Measurements from ENCODE around the gene MYL6. TPM values are rescaled to one million over a fixed set of nuclear protein-coding genes. Genes with fewer than 3 reads are reported as not detected.

The MYL6 gene
- total RNA-seq, 1 experiment from 2014 or later = 564 TPM

DNA sequence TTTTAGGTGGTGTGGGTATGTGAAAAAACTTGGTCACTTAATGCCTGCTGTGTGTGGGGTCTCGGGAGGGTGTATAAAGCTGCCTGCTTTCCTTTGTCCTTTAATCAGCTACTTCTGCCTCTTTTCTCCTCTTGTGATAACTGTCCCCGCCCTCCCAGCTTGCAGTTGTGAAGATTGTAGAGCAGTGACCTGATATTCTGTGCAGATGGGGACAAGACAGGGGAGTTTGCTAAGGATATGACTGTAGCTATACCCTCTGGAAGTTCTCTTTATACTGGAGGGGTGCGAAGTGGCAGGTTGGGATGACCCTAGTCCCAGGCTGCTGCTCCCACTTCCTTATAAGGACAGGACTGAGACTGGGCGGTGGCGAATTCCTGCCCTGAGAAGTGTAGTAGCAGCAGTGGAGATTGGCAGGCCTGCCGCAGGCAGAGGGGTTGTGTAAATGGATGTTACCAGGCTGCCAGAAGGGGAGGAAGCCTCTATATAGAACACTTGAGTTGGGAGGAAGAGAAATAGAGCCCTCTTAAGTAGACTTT, 835 bp downstream of the MYL6 start:
- H3K36me3 ChIP-seq = peaks cover 55% of the 10 kb centered on the region

GRCh38 chr12:56159482-56160192, 1.5 kb downstream of the MYL6 start:
- DNase-seq = no peak
- H3K36me3 ChIP-seq = peaks cover 60% of the 10 kb centered on the region

More for the DNA sequence above, 835 bp downstream of the MYL6 start:
- peak; percentile 47 to 64 for DNase-seq
- Histone ChIP-seq H3K4me1 (peaks cover 29% of the 10 kb centered on the region), H3K27ac (peak overlapping the region; percentile 77), H3K4me3 (peak overlapping the region; percentile 78), H3K27me3 (no peaks in the 10 kb centered on the region), H3K9me3 (replicated peaks) (no peaks in the 10 kb centered on the region)

DNA sequence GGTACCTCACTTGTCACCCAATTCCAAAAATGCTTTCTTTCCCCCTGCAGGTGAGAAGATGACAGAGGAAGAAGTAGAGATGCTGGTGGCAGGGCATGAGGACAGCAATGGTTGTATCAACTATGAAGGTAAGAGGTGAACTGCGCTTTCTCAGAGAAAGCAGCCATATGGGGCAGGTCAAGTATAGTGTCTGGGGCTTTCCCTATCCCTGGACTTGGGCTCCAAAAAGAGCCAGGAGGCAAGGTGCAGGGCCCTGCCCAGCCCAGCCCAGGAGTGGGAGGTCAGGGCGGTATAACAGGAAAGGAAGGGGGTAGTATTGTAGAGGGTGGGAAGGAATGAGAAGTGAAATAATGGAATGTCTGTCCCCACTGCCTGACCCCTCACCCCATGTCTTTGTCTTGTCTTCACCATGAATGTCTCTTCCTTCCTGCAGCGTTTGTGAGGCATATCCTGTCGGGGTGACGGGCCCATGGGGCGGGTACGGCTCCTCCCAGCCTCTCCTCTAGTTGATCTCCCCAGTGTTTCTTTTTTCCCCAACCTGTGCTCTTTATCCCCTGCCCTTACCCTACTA, 2.1 kb downstream of the MYL6 start:
- DNase-seq = no peak
- H3K27ac ChIP-seq = no peak overlapping the region

More at GRCh38 chr12:56159482-56160192, 1.5 kb downstream of the MYL6 start:
- Histone ChIP-seq H3K4me3 (peak overlapping the region; percentile 78), H3K27me3 (no peaks in the 10 kb centered on the region), H3K27ac (no peak overlapping the region), H3K4me1 (peaks cover 25% of the 10 kb centered on the region), H3K9me3 (replicated peaks) (no peaks in the 10 kb centered on the region)

GRCh38 chr12:56160894-56161689, 2.9 kb downstream of the MYL6 start:
- H3K27me3 ChIP-seq = no peaks in the 10 kb centered on the region
- no peak for DNase-seq
- no peaks in the 10 kb centered on the region for H3K9me3 ChIP-seq (replicated peaks)
- H3K4me3 ChIP-seq = no peak overlapping the region
- H3K36me3 ChIP-seq = peaks cover 63% of the 10 kb centered on the region
- H3K4me1 ChIP-seq = peaks cover 22% of the 10 kb centered on the region
- no peak overlapping the region for H3K27ac ChIP-seq

More for the DNA sequence above, 2.1 kb downstream of the MYL6 start:
- peaks cover 62% of the 10 kb centered on the region for H3K36me3 ChIP-seq
- H3K4me1 ChIP-seq = peaks cover 22% of the 10 kb centered on the region
- no peaks in the 10 kb centered on the region for H3K9me3 ChIP-seq (replicated peaks)
- no peaks in the 10 kb centered on the region for H3K27me3 ChIP-seq
- no peak overlapping the region for H3K4me3 ChIP-seq

- no peak overlapping the region for H3K27ac ChIP-seq
- peaks cover 66% of the 10 kb centered on the region for H3K36me3 ChIP-seq
- peaks cover 22% of the 10 kb centered on the region for H3K4me1 ChIP-seq
- DNase-seq = no peak
- H3K9me3 ChIP-seq (replicated peaks) = no peaks in the 10 kb centered on the region
- H3K4me3 ChIP-seq = no peak overlapping the region
- H3K27me3 ChIP-seq = no peaks in the 10 kb centered on the region
These were observed 3.7 kb downstream of the MYL6 start for GRCh38 chr12:56161690-56162351.

DNA sequence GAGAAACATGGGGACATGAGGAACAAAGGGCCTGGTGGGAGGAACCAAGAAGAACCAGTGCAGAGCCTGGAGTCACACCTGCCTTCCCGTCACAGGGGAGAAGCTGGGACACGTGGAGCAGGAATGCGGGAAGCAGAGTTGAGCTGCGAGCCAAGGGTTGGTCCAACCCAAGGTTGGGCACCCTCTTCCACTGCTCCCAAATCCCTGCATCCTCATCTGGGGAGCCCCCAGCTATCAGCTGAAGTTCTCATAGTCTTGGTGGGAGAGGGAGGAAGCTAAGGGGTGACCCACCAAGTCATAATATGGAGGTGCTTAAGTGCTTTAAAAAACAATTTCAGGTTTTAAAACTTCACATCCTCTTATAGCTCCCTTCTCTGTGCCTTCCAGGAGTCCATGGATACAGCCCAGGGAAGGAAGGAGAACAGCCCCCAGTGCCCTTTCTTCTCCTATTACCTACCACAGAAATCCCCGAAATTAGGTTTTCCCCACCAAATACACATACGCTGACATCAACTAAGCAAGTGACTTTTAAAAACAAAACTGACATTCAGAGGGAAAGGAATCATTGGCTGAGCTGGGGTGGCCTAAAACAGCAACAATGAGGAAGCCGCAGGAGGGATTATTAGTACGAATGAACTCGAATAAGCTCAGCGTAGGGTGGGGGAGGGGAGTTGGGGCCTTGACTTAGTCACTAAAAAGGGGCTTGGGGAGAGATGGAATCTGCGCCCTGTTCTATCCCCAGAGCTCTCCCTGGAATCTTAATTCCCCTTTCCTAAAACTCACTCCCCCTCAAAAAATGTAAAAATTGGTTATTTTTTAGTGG, 4.5 kb downstream of the MYL6 start:
- H3K27ac ChIP-seq = no peak overlapping the region
- DNase-seq = no peak
- H3K4me1 ChIP-seq = peaks cover 19% of the 10 kb centered on the region
- H3K9me3 ChIP-seq (replicated peaks) = no peaks in the 10 kb centered on the region
- no peak overlapping the region for H3K4me3 ChIP-seq
- H3K36me3 ChIP-seq = peaks cover 73% of the 10 kb centered on the region
- no peaks in the 10 kb centered on the region for H3K27me3 ChIP-seq

DNA sequence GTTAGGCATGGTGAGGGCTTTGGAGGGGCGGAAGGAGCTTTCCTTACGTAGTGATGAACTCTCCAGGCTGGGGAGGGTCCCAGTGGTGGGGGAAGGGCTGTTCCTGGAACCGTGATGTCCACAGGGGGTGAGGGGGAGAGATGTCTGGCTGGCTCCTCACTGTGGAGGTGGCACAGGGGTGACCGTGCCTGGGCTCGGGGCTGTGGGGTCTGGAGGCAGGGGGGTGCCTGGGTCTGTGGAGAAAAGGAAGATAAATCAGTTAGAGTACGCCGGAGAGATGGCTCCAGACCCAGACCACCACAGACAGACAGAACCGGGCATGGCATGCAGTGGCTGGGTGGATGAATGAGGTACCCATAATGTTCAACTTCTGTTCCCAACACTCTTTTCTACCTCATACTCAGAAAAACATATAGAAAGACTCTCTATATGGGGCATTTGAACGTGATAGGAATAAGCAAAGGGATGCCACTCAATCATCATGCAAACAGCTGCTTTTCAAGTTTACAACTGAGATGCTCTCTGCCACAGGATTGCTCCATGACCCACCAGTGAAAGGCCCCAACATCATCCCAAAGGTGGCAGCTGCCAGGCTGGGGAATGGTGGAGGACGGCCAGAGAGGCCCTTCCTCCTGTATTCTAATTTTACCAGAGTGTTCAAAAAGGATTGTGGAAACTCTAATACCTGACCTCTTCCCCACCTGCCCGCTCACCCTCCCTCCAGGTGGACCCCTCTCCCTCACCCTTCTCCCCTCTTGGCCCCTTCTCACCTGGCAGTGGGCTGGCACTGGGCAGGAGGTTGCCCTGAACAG, 5.6 kb downstream of the MYL6 start:
- peaks cover 83% of the 10 kb centered on the region for H3K36me3 ChIP-seq
- H3K27me3 ChIP-seq = no peaks in the 10 kb centered on the region
- H3K4me1 ChIP-seq = peaks cover 19% of the 10 kb centered on the region
- H3K4me3 ChIP-seq = no peak overlapping the region
- no peaks in the 10 kb centered on the region for H3K9me3 ChIP-seq (replicated peaks)
- DNase-seq = no peak
- H3K27ac ChIP-seq = no peak overlapping the region

- Histone ChIP-seq H3K4me3 (no peak overlapping the region), H3K9me3 (replicated peaks) (no peaks in the 10 kb centered on the region), H3K27ac (no peak overlapping the region), H3K4me1 (peaks cover 19% of the 10 kb centered on the region), H3K36me3 (peaks cover 85% of the 10 kb centered on the region), H3K27me3 (no peaks in the 10 kb centered on the region)
- DNase-seq = no peak
These were observed 6.2 kb downstream of the MYL6 start for GRCh38 chr12:56164345-56164729.

DNA sequence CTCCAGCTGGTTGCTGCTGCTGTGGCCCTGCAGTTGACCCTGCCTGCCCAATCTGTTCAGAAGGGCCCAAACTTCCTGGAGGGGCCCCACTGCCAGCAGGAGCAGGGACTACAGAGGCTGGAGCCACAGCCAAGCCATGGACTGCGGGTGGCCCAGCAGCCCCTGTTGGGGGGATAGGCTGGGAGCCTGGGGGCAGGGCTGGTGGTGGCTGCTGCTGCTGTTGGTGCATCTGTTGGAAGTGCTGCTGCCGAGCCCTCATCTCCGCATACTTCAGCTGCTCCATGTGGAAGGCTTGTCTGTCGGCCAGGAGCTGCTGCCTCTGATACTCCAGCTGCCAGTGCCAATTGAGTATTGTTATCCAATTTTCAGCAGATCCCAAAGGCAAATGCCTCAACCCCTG, 7.2 kb downstream of the MYL6 start:
- peak; percentile 70 to 73 for DNase-seq
- Histone ChIP-seq H3K27me3 (no peaks in the 10 kb centered on the region), H3K36me3 (peaks cover 81% of the 10 kb centered on the region), H3K9me3 (replicated peaks) (no peaks in the 10 kb centered on the region), H3K4me3 (no peak overlapping the region), H3K27ac (peak overlapping the region; percentile 52), H3K4me1 (peaks cover 10% of the 10 kb centered on the region)

GRCh38 chr12:56169229-56169759, 11.1 kb downstream of the MYL6 start:
- DNase-seq = no peak
- Histone ChIP-seq H3K36me3 (peaks cover 73% of the 10 kb centered on the region), H3K4me1 (peaks cover 8% of the 10 kb centered on the region), H3K27me3 (no peaks in the 10 kb centered on the region), H3K4me3 (no peak overlapping the region), H3K27ac (no peak overlapping the region), H3K9me3 (replicated peaks) (no peaks in the 10 kb centered on the region)

- Histone ChIP-seq H3K27me3 (no peaks in the 10 kb centered on the region), H3K4me3 (no peak overlapping the region), H3K4me1 (no peaks in the 10 kb centered on the region), H3K27ac (no peak overlapping the region), H3K9me3 (replicated peaks) (no peaks in the 10 kb centered on the region), H3K36me3 (peaks cover 61% of the 10 kb centered on the region)
- DNase-seq = no peak
These were observed 14.7 kb downstream of the MYL6 start for GRCh38 chr12:56172839-56173238.

DNA sequence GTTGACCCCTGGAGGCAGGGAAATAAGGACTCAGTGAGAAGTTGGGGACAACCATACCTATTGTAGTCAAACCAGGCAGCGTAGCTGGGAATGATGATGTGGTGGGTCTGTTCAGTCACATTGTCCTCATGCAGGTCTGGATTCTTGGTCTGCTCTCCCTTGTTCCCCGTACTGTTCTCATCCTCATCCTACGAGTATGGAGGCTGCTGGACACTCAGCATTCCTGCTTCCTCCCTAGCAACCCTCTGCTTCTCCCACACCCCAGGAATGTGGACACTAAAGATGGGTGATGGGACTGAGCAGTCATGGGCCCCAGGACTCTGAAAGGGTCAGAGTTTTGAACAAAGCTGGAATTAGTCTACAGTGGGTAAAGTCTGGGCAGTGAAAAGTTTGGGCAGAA, 20.2 kb downstream of the MYL6 start:
- no peak for DNase-seq
- H3K9me3 ChIP-seq (replicated peaks) = no peaks in the 10 kb centered on the region
- no peaks in the 10 kb centered on the region for H3K4me1 ChIP-seq
- H3K4me3 ChIP-seq = no peak overlapping the region
- H3K36me3 ChIP-seq = peaks cover 68% of the 10 kb centered on the region
- no peak overlapping the region for H3K27ac ChIP-seq
- H3K27me3 ChIP-seq = no peaks in the 10 kb centered on the region

GRCh38 chr12:56186957-56187356, 28.8 kb downstream of the MYL6 start:
- DNase-seq = no peak
- Histone ChIP-seq H3K36me3 (peaks cover 41% of the 10 kb centered on the region), H3K27ac (no peak overlapping the region), H3K9me3 (replicated peaks) (no peaks in the 10 kb centered on the region), H3K4me1 (peaks cover 5% of the 10 kb centered on the region; the same call in 1 of the 2 replicates), H3K27me3 (no peaks in the 10 kb centered on the region), H3K4me3 (no peak overlapping the region)

Data from SJCRH30 (cell line).